GM12873 (cell line): Measurements from ENCODE around the gene FHL2.

ENCODE experiments used
- TF ChIP-seq, protein P1 (sequence below): IDR thresholded peaks from 2 replicates; pipeline ENCODE4 v1.5.1; 2012; ENCODE audit warnings: low read depth, mild to moderate bottlenecking, moderate library complexity, low read length, control low read depth; ENCODE audit not compliant: insufficient read depth; ENCODE audit errors: missing control alignments

FHL2 gene

DNA sequence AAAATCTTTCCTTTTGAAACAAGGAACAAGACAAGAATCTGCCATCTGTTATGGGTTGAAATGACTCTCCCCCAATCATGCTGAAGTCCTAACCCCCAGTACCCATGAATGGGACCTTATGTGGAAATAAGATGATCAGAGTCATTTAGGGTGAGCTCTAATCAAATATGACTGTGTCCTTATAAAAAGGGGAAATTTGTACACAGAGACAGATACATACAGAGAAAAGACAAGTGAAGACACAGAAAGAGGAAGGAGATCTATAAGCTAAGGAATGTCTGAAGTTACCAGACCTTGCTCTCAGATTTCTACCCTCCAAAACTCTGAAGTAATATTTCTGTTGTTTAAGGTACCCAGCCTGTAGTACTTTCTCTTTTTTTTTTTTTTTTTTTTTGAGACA, 85.0 kb downstream of the FHL2 start:
- TF ChIP-seq, protein P1, sequence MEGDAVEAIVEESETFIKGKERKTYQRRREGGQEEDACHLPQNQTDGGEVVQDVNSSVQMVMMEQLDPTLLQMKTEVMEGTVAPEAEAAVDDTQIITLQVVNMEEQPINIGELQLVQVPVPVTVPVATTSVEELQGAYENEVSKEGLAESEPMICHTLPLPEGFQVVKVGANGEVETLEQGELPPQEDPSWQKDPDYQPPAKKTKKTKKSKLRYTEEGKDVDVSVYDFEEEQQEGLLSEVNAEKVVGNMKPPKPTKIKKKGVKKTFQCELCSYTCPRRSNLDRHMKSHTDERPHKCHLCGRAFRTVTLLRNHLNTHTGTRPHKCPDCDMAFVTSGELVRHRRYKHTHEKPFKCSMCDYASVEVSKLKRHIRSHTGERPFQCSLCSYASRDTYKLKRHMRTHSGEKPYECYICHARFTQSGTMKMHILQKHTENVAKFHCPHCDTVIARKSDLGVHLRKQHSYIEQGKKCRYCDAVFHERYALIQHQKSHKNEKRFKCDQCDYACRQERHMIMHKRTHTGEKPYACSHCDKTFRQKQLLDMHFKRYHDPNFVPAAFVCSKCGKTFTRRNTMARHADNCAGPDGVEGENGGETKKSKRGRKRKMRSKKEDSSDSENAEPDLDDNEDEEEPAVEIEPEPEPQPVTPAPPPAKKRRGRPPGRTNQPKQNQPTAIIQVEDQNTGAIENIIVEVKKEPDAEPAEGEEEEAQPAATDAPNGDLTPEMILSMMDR, result no peak
